CD4-positive, CD25-positive, alpha-beta regulatory T cell (primary cell): Measurements from ENCODE around the gene JDP2. TPM values are rescaled to one million over a fixed set of nuclear protein-coding genes. Genes with fewer than 3 reads are reported as not detected.
"Not testable (repeated sequence)": the region's sequence is repeated elsewhere in the genome, so short reads cannot be mapped to it uniquely, and the experiment has no call there.

Source experiments
- ATAC-seq, 2 donors: fragments of 150-1000 bp; cut with Tn5 transposase; one replicate each; pipeline ENCODE4 v1.10.0; 2021; ENCODE audit warnings: low read depth in 2 of 2, moderate number of reproducible peaks in 2 of 2, moderate library complexity in 1 of 2
- DNase-seq, 3 donors: peaks; one replicate each; pipeline versions ENCODE4 v3.0.0 to v3.0.0-alpha.2; 2012 to 2022; ENCODE audit warnings: mixed read lengths in 1 of 3
- H3K27ac ChIP-seq: one replicate; pipeline ENCODE4 v1.7.0; 2013; ENCODE audit warnings: mild to moderate bottlenecking, low read length; ENCODE audit not compliant: insufficient read depth, poor library complexity, severe bottlenecking
- H3K27me3 ChIP-seq: one replicate; pipeline ENCODE4 v1.7.0; 2013; ENCODE audit warnings: low read length; ENCODE audit not compliant: control insufficient read depth, insufficient read depth
- H3K36me3 ChIP-seq: one replicate; pipeline ENCODE4 v1.7.0; 2013; ENCODE audit warnings: mild to moderate bottlenecking, low read length, moderate library complexity; ENCODE audit not compliant: control insufficient read depth, insufficient read depth
- H3K4me1 ChIP-seq: 2 replicates; pipeline ENCODE4 v1.7.0; 2013; ENCODE audit warnings: mild to moderate bottlenecking, low read length; ENCODE audit not compliant: insufficient read depth, control insufficient read depth, poor library complexity, severe bottlenecking
- H3K4me3 ChIP-seq: one replicate; pipeline ENCODE4 v1.7.0; 2013; ENCODE audit warnings: low read depth, mild to moderate bottlenecking, low read length, moderate library complexity
- H3K9me3 ChIP-seq, 2 experiments: 1 replicate in 1 of 2; 2 replicates in 1 of 2; pipeline ENCODE4 v1.7.0; 2013; ENCODE audit warnings: low read length in 2 of 2, mild to moderate bottlenecking in 1 of 2, moderate library complexity in 1 of 2; ENCODE audit not compliant: control insufficient read depth in 2 of 2
- H3K27ac Mint-ChIP-seq, 3 donors: one replicate each; pipeline ENCODE4 v1.8.0; 2020 to 2022; ENCODE audit warnings: mild to moderate bottlenecking in 3 of 3, mixed read lengths in 3 of 3, moderate library complexity in 2 of 3
- H3K27me3 Mint-ChIP-seq: one replicate; pipeline ENCODE4 v1.8.0; 2022; ENCODE audit warnings: mild to moderate bottlenecking, mixed read lengths
- H3K36me3 Mint-ChIP-seq: one replicate; pipeline ENCODE4 v1.8.0; 2020; ENCODE audit warnings: mixed read lengths
- H3K4me1 Mint-ChIP-seq, 4 donors: one replicate each; pipeline ENCODE4 v1.8.0; 2020 to 2022; ENCODE audit warnings: mixed read lengths in 4 of 4, mild to moderate bottlenecking in 1 of 4
- H3K4me3 Mint-ChIP-seq, 4 donors: one replicate each; pipeline ENCODE4 v1.8.0; 2020 to 2022; ENCODE audit warnings: mild to moderate bottlenecking in 4 of 4, mixed read lengths in 4 of 4, moderate library complexity in 3 of 4
- H3K9me3 Mint-ChIP-seq, 7 donors: one replicate each; pipeline ENCODE4 v1.8.0; 2020 to 2022; ENCODE audit warnings: mixed read lengths in 7 of 7, mild to moderate bottlenecking in 3 of 7, moderate library complexity in 2 of 7
- polyA plus RNA-seq, 4 donors: library from polyadenylated mRNA; unstranded; fragments of 300-500 nt; fragmentation: Illumina TruSeq; gene quantifications; one replicate each; pipeline ENCODE4 v1.2.3, GENCODE V29; 2021
- total RNA-seq: library from RNA; stranded (reverse); gene quantifications from one replicate; pipeline ENCODE4 v1.2.3, GENCODE V29; 2022

The JDP2 gene
- total and polyA plus RNA-seq, 5 donors from 2014 or later: 0.62 to 0.79 TPM; not detected in 3

DNA sequence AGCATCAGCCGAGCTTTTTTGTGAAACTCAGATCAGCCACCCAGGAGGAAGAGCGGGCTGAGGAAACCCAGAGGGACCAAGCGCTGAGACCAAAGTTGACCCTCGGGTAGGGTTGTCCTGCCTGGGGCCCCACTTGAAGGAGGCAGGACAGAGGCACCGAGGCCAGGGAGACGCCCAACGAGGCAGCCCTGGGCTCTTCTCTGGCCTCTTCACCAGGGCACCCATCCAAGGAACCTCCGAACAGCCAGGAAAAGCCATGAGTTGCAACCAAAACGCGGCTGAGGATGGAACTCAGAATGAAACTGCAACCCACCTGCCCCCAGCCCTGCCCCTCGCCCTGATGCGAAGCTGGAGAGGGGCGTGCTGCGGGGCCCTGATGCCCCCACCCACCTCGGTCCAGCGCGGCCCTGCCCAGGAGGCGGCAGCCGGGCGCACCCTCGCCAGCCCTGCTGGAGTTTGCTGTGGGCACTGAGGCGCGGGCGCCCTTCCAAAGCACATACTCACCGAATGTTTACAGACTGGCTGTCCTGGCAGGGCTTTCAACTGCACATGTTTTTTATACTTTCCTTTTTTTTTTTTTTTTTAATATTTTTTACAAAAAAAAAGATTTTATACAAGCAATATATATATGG, 41.9 kb downstream of the JDP2 start:
- ATAC-seq: no peak
- no peak overlapping the region for H3K4me3 Mint-ChIP-seq
- Histone ChIP-seq H3K9me3 (no peaks in the 10 kb centered on the region), H3K27me3 (no peaks in the 10 kb centered on the region), H3K36me3 (no peaks in the 10 kb centered on the region), H3K4me1 (no peaks in the 10 kb centered on the region), H3K27ac (no peak overlapping the region), H3K4me3 (no peak overlapping the region)
- no peak overlapping the region for H3K27ac Mint-ChIP-seq
- H3K9me3 Mint-ChIP-seq: no peaks in the 10 kb centered on the region
- DNase-seq: no peak
- H3K36me3 Mint-ChIP-seq: no peaks in the 10 kb centered on the region
- H3K27me3 Mint-ChIP-seq: no peaks in the 10 kb centered on the region
- peaks cover 0 to 3% (median 0%) of the 10 kb centered on the region in 4 donors for H3K4me1 Mint-ChIP-seq

DNA sequence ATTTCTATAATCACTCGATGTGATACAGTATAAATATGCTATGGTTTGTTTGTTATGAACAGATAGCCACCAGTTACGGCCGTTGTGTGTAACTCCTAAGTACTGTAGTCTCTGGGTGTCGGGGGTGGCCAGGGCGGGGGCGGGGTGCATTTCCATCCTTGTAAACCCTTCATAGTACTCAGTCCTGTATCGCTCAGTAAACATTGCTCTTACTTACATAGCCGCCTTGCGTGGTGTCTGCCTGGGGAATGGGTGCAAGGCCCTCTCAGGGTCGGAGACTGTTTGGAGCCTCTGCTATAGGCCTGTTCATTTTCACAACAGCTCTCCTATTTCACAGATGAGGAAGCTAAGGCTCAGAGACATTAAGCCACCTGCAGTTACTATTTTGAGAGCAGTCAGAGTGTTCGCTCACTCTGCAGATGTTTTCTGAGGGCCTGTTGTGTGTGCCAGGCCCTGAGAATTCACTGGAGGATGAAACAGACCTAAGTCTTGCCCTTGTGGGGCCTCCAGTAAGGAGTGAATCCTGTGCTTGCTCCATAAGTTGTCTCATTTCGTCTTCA, 42.5 kb downstream of the JDP2 start:
- Histone ChIP-seq H3K36me3 (no peaks in the 10 kb centered on the region), H3K4me3 (no peak overlapping the region), H3K4me1 (no peaks in the 10 kb centered on the region), H3K27me3 (no peaks in the 10 kb centered on the region), H3K9me3 (no peaks in the 10 kb centered on the region), H3K27ac (no peak overlapping the region)
- ATAC-seq (no peak), DNase-seq (no peak)
- H3K4me3 Mint-ChIP-seq: no peak overlapping the region
- H3K36me3 Mint-ChIP-seq: no peaks in the 10 kb centered on the region
- H3K27me3 Mint-ChIP-seq: no peaks in the 10 kb centered on the region
- H3K4me1 Mint-ChIP-seq: peaks cover 0 to 3% (median 0%) of the 10 kb centered on the region in 4 donors
- no peak overlapping the region for H3K27ac Mint-ChIP-seq
- peaks cover 0 to under 1% (median 0%) of the 10 kb centered on the region in 7 donors for H3K9me3 Mint-ChIP-seq

DNA sequence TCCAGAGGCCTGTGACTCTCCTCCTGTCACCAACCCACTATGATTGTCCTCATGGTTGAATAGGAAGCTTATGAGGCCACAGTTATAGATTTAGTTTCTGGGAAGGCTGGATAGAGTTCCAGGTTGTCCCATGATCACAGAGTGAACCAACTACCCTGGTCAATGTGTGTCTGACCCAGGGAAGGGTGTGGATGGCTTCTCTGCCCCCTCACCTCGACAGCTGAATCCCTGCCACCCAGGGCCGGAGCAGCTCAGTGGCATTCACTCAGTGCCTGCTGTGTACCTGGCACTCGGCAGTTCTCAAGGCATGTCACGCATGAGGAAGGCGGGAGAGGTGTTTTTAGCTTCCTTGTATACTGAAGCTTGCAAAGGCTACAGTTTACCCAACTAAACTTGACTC, 43.2 kb downstream of the JDP2 start:
- Mint-ChIP-seq H3K4me1 (no peaks in the 10 kb centered on the region), H3K27me3 (no peaks in the 10 kb centered on the region), H3K36me3 (no peaks in the 10 kb centered on the region), H3K9me3 (peaks cover 0 to 2% (median 0%) of the 10 kb centered on the region in 7 donors), H3K27ac (no peak overlapping the region), H3K4me3 (no peak overlapping the region)
- no peak for ATAC-seq
- no peak overlapping the region for H3K27ac ChIP-seq
- H3K9me3 ChIP-seq: no peaks in the 10 kb centered on the region
- no peak overlapping the region for H3K4me3 ChIP-seq
- no peaks in the 10 kb centered on the region for H3K36me3 ChIP-seq
- H3K4me1 ChIP-seq: no peaks in the 10 kb centered on the region
- DNase-seq: no peak
- H3K27me3 ChIP-seq: no peaks in the 10 kb centered on the region

DNA sequence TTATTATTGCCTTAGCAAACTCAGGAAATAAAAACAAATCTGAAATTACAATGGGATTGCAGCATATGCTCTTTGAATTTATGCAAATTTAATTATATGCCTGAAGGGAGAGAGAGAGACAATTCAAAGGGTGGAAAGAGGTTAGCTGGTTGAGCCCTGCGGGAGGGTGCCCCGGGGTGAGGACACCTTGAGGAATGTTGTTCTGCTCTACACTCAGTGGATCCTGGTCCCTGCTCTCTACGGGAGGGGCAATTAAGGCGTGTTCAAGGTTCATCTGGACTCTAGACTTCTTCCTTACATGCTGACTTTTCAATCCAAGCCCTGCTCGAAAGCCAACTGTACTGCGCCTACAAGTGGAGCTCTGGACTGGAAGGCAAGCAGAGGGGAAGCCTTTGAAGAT, 46.3 kb downstream of the JDP2 start:
- H3K27ac Mint-ChIP-seq, DNase-seq: not testable (repeated sequence)

DNA sequence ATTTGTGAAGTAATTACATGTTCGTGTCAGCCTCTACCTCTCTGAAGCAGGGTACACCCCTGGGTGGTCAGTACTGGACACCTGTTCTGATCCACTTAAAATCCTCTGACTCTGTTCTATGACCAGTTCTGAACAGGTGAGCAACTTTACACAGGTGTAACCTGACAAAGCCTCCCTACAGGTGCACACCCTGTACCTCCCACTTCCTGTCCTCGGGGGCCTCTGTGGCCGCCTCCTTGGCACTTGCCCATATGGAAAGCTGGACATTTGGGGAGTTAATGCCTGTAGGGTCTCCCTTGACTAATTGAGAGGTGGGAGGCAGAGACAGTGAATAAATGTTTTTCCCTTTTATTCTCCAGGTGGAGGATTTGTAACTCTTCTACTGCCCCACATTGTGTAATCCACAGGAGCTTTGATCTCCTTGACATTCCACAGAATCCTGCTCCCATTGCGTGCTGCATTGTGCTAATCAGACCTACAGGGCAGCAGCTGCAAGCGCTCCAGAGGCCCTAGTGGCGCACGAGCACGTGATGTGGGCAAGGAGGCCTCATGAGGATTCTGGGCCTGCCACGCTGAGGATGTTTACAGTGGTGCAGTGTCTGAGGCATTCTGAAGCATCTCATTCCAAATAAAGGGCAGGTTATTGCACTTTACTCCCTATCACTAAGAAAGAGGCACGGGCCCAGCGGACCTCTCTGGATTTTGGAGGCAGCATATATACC, 48.6 kb downstream of the JDP2 start:
- Histone ChIP-seq H3K9me3 (no peaks in the 10 kb centered on the region), H3K4me1 (no peaks in the 10 kb centered on the region), H3K4me3 (no peak overlapping the region), H3K27me3 (no peaks in the 10 kb centered on the region), H3K36me3 (no peaks in the 10 kb centered on the region), H3K27ac (no peak overlapping the region)
- no peak for ATAC-seq
- Mint-ChIP-seq H3K9me3 (peaks cover 0 to 2% (median 0%) of the 10 kb centered on the region in 7 donors), H3K4me3 (no peak overlapping the region), H3K4me1 (no peaks in the 10 kb centered on the region), H3K27me3 (peaks cover 5% of the 10 kb centered on the region), H3K36me3 (no peaks in the 10 kb centered on the region), H3K27ac (no peak overlapping the region)
- no peak for DNase-seq

More for the DNA sequence above, 46.3 kb downstream of the JDP2 start:
- H3K36me3 ChIP-seq, H3K9me3 Mint-ChIP-seq, H3K4me3 ChIP-seq, H3K4me3 Mint-ChIP-seq, H3K9me3 ChIP-seq, H3K27me3 Mint-ChIP-seq, H3K4me1 Mint-ChIP-seq, H3K4me1 ChIP-seq, H3K27me3 ChIP-seq, H3K36me3 Mint-ChIP-seq, H3K27ac ChIP-seq, ATAC-seq: not testable (repeated sequence)

DNA sequence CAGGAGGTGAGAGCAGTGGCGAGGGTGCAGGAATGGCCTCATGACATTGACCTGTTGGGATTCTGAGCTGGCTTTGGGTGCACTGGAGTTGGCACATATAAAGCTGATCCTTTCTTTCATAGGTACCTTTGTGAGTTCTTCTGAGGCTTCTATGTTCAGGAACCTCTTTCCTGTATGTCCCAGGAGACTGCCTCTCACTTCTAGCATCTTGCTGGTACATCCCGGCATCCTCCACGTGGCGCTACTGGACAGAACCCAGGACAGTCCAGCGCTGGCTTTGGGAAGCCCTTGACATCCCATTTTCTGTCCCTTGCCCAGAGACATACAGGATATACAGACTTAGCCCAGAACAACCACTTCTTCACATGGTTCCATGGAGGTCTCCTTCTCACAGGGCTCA, 50.1 kb downstream of the JDP2 start:
- peaks cover 5% of the 10 kb centered on the region for H3K27me3 Mint-ChIP-seq
- no peaks in the 10 kb centered on the region for H3K4me1 Mint-ChIP-seq
- Histone ChIP-seq H3K27me3 (no peaks in the 10 kb centered on the region), H3K4me1 (no peaks in the 10 kb centered on the region), H3K4me3 (no peak overlapping the region), H3K27ac (no peak overlapping the region), H3K9me3 (no peaks in the 10 kb centered on the region), H3K36me3 (no peaks in the 10 kb centered on the region)
- peaks cover 0 to 2% (median 0%) of the 10 kb centered on the region in 7 donors for H3K9me3 Mint-ChIP-seq
- H3K36me3 Mint-ChIP-seq: no peaks in the 10 kb centered on the region
- no peak overlapping the region for H3K27ac Mint-ChIP-seq
- ATAC-seq: no peak
- no peak for DNase-seq
- H3K4me3 Mint-ChIP-seq: no peak overlapping the region

DNA sequence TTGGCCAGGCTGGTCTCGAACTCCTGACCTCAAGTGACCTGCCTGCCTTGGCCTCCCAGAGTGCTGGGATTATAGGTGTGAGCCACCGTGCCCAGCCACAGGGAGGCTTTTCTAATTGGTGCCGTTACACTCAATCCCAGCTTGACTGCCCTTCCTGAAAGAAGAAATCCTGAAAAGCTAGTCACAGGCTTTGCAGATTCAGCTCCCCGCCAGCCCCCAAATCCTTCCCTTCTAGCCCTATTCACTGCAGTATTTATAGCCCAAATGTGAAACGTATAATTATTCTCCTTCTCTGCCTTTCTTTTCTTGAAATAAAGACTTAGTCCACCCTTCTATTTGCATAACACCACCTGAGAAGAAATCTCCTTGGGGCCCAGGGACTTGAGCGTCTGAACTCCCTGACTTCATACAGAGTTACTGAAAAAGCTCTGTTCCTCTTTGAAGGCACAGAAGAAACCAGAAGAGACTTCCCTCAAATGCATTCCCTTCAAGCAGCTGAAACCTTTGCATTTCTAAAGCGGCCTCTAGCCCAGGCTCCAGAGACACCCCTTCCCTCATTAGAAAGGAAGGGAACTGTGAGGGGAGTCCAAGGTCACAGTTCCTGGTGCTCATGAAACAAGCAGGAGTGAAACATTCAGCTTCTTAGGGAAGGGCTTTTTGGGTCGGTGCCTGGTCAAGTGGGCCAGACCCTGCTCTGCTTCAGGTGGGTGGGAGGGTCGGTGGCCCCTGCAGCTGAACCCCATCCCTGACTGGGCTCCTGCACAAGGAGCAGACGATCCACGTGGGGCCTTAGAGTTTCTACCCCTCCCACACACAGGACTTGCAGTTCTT, 52.2 kb downstream of the JDP2 start:
- Mint-ChIP-seq H3K27me3 (peaks cover 5% of the 10 kb centered on the region), H3K4me1 (no peaks in the 10 kb centered on the region), H3K4me3 (no peak overlapping the region), H3K9me3 (peaks cover 0 to 2% (median 0%) of the 10 kb centered on the region in 7 donors), H3K36me3 (no peaks in the 10 kb centered on the region), H3K27ac (peak overlapping the region in 1 of 3 donors; percentile 57)
- no peak for DNase-seq
- no peak for ATAC-seq
- Histone ChIP-seq H3K9me3 (no peaks in the 10 kb centered on the region), H3K27ac (no peak overlapping the region), H3K27me3 (no peaks in the 10 kb centered on the region), H3K4me1 (no peaks in the 10 kb centered on the region), H3K4me3 (no peak overlapping the region), H3K36me3 (no peaks in the 10 kb centered on the region)
